HG03457 (cell line): Measurements from ENCODE around the gene MUC4.

ENCODE experiments used
- ATAC-seq: cut with Tn5 transposase; IDR thresholded peaks from one replicate; pipeline ENCODE4 v1.9.1; 2021; ENCODE audit warnings: moderate number of reproducible peaks; ENCODE audit not compliant: unreplicated experiment

MUC4 gene

DNA sequence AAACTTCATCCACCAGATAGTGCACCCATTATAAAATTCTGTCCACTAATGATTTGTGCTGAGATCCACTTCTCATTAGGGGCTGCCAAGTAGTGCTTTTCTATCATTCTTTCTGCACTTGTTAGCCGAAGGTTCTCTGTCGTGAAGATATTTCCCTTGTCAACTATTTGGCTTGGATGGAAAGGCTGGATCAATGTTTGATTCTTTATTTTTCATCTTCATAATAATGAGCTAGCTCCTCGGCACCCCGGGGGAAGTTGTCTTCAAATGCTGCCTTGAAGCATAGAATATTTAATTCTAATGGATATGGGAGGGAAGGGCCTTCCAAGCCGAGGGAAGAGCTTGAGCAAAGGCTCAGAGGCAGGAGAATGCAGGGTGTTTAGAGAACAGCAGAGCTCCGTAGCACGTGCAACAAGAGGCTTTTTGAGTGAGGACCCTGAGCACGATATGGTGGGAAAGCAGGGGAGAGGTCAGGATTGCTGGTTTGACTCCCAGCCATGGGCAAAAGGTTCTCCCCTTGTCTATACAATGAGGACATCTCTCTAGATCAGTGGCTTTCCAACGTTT lies 107.2 kb downstream of the MUC4 start:
- no peak for ATAC-seq

DNA sequence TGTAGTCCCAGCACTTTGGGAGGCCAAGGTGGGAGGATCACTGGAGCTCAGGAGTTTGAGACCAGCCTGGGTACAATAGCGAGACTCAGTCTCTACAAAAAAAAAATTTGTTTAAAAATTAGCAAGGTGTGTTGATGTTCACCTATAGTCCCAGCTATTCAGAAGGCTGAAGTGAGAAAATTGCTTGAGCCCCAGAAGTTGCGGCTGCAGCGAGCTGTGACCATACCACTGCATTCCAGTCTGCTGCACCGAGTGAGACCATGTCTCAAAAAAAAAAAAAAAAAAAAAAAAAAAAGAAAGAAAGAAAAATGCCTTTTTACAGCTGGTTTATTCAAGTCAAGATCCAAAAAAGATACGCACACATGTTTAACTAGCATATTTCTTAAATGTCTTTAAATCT lies 108.0 kb downstream of the MUC4 start:
- no peak for ATAC-seq

DNA sequence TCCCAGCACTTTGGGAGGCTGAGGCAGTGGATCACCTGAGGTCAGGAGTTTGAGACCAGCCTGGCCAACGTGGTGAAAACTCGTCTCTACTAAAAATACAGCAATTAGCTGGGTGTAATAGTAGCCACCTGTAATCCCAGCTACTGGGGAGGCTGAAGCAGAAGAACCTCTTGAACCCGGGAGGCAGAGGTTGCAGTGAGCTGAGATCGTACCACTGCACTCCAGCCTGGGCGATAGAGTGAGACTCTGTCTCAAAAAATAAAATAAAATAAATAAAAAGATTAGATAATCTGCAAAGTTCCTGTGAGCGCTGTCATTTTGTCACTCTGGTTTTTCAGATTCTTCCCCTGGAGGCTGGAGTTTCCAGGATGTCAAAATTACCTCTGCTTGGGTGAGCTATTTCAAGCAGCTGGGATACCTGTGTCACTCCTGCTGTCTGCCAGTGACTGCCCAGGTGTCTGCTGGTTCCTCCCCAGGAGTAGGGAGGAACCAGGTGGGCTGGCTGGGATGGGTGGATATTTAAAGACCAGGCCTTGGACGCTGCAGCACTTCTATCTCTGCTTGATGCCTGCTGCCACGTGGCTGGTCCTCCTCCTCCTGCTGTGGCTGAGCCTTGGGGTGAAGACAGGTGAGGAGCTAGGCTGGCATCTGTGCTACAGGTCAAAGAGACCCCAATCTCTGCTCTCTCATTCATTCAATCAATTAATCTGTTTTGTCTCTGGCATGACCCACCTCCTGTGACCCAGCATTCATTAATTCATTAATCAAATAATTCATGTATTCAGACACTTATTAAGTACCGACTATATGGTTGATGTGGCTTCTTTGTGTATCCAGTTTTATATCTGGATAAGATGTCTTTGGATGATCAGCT lies 110.5 kb downstream of the MUC4 start:
- no peak for ATAC-seq

GRCh38 chr3:195700319-195700718 lies 111.4 kb downstream of the MUC4 start:
- no peak for ATAC-seq

DNA sequence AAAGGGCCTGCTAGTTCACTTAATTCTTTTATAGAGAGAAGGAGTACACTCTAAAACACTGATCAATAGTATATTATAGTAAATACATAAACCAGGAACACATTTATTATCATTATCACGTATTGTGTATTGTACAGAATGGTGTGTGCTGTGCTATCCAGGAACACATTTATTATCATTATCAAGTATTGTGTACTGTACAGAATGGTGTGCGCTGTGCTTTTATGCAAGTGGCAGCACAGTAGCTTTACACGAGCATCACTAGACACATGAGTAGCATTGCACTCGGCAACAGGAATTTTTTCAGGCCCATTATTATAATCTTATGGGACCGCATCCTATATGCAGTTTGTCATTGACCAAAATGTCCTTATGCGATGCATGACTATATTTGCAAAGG lies 111.9 kb downstream of the MUC4 start:
- no peak for ATAC-seq

DNA sequence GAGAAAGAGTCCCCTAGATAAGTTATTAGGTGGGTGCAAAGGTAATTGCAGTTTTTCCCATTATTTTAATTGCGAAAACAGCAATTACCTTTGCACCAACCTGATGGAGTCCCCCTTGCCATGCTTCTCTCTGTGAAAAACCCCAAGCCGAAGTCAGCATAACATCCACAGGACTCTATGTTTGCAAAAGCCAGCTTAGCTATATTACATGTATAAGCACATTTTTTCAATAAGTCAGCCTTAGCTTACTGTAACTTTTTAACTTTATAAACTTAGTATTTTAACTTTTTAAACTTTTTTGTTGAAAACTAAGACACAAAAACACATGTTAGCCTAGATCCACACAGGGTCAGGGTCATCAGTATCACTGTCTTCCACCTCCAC lies 112.3 kb downstream of the MUC4 start:
- ATAC-seq: no peak

- ATAC-seq: no peak
These were observed 112.9 kb downstream of the MUC4 start for GRCh38 chr3:195698647-195699387.

DNA sequence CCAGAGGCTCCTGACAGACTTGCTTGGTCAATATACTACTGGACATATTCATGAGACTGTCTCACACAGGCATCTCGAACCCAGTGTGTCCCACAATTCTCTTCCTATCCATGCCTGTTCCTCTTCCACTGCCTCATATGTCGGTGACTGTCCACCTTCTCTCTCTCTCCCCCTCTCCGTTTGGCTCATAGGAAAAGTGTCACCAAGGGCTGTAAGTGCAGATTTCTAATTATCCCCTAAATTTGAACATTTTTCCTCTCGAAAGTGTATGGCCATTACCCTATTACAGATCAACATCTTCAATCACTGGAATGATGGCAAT lies 113.4 kb downstream of the MUC4 start:
- ATAC-seq: no peak

GRCh38 chr3:195697582-195698324 lies 114.0 kb downstream of the MUC4 start:
- no peak for ATAC-seq
